Stimulated activated CD8-positive, alpha-beta memory T cell treated with anti-CD3 and anti-CD28 coated beads, Interleukin-7, amount 100 ng/mL, for 4 hours (primary cell): ENCODE results near the gene POMGNT1.
A peak's percentile ranks its signal among the peaks of the same experiment; 100 is the strongest.

Experiments used
- DNase-seq, 2 donors: peaks; one replicate each; pipeline ENCODE4 v3.0.0-alpha.2; 2020; ENCODE audit warnings: low read depth in 2 of 2

Gene POMGNT1

DNA sequence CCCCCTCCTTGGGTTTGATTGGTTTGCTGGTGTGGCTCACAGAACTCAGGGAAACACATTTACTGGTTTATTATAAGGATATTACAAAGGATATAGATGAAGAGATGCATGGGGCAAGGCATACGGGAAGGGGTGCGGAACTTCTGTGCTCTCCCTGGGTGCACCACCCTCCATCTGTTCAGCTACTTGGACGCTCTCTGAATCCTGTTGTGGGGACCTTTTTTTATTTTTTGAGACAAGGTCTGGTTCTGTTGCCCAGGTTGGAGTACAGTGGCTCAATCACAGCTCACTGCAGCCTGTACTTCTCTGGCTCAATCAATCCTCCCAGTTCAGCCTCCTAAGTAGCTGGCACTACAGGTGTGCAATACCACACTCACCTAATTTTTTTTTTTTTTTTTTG lies 12.3 kb upstream of the POMGNT1 start:
- DNase-seq, result no peak

DNA sequence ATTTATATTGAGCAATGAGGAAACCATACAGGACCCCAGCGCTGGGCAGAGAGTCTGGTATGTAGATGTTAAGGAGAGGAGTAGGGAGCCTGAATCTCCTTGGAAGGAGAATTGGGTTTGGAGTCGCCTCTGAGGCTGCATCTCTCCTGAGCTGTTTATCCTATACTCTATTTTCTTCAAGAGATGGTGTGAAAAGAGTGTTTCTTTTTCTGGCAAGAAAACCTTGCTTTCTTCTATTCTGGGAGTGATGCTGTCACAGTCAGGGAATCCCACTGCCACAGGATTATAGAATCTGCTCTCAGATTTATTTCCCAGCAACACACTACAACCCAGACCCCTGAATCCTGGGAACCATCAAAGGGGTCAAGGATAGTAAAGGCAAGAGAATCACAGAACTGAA lies 8.2 kb upstream of the POMGNT1 start:
- no peak for DNase-seq

DNA sequence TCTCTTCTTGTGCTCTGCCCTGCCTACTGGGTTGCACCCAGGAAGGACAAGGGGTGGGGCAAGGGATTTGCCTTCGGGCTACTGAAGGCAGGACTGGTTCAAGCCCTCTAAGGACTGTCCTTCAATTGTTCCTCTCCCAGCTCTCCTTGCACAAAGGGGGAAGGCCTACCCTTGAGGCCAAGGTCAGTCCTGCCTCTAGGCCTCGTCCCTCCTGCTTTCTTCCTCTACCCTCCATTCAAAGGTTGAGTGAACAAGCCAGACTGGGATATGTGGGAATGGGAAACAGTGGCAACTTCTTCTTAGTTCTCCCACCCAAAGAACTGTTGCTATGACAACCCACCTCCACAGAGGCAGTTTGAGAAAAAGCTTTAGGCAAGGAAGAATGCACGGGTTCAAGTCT lies 7.6 kb upstream of the POMGNT1 start:
- DNase-seq, result no peak

DNA sequence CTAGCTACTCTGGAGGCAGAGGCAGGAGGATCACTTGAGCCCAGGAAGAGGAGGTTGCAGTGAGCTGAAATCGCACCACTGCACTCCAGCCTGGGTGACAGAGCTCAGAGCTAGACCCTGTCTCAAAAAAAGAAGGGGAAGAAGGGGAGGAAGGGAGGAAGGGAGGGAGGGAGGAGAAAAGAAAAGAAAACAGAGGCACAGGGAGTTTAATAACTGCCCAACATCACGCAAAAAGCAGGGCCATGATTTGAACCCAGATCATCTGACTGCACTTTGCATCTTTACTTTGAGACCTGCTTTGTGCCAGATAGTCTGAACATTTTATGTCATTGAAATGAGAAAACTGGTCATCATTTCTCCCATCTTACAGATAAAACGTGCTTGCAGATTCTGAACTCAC lies 6.9 kb upstream of the POMGNT1 start:
- no peak for DNase-seq

- DNase-seq, result no peak
Observed at GRCh38 chr1:46204406-46204742, 6.1 kb upstream of the POMGNT1 start.

DNA sequence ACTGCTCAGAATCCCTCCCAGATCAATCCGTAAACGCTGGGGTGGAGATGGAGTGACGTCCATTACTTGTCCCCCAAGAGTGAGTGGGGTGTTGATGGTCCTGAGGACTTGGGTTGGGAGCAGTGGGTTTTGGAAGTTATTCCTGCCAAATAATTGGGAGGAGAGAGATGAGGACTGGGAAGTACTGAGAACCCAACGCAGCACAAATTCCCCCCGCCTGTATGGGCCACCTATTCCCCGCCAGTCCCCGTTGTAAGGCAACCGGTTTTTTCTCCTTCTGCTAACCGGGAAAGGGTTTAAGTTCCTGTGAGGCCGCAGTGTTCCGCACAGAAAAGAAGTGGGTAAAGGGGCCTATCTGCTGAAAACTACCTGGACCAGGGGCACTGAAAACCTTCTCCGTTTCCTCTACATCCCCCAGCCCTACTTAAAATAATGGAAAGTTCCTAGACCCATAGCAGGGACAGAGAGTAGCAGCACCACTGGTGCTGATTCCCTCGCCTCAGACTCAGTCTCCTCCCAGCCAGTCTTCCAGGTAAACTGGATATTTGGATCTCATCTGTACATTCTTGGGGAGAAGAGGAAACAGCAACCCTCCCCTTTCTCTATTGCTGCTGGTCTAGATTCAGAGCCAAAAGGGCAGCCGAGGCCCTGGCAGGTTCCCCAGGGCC lies 5.6 kb upstream of the POMGNT1 start:
- no peak for DNase-seq

DNA sequence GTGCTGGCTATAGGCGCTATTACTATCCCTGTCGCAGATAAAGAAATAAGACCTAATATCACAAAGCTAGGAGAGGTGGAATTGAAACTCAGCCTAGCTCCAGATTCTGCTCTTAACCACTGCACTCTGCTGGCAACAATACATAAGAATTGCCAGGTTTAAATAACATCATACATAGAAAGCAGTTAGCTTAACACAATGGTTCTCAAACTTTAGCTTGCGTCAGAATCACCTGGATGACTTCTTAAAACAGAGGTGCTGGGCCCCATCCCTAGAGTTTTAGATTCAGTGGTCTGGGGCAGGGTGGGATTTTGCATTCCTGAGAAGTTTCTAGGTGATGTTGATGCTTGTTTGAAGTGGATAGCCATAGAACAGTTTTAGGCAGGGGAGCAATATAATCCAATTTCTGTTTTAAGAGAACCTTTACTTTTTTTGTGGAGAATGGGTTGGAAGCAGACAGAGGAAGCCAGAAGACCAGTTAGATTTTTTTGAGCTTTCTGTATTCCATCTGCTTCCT lies 1.1 kb upstream of the POMGNT1 start:
- DNase-seq, result no peak

DNA sequence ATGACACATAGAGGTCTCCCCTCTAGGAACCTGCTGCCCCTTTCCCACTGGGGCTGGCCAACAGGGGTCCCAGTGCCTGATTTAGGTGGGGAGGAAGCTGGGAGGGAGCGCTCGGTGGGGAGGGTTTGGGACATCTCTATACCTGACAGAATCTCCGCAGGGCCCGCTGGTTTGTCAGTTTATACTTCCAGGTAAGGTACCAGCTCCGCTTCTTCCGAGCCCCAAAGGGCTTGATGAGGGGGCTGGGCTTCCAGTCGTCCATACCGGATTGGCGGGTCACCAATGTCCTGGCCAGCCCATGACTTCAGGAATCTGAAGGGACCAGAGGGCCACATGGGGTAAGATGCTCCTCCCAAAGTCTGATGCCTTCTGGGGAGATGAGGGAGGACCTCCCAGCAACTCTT lies 672 bp downstream of the POMGNT1 start:
- no peak for DNase-seq

DNA sequence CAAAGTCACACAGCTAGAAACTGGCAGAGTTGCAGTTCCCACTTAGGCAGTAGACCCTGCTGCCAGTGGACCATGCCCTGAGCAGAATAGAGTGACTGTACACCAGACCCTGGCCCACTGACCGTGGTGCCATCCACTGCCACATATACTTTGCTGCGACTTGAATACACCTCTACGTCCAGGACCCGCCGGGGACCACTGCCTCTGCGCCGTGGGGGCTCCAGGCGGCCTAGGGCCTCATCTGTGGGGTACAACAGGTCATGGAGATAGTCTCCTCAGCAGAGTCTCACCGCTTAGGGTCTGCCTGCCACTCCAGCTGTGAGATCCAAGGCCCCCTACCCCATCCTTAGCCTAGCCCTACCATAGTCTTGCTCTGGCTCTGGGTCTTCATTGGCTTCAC lies 1.6 kb downstream of the POMGNT1 start:
- no peak for DNase-seq

- no peak for DNase-seq
Observed at GRCh38 chr1:46194641-46195193, 3.5 kb downstream of the POMGNT1 start.

- DNase-seq, result no peak
Observed at GRCh38 chr1:46193984-46194570, 4.2 kb downstream of the POMGNT1 start.

DNA sequence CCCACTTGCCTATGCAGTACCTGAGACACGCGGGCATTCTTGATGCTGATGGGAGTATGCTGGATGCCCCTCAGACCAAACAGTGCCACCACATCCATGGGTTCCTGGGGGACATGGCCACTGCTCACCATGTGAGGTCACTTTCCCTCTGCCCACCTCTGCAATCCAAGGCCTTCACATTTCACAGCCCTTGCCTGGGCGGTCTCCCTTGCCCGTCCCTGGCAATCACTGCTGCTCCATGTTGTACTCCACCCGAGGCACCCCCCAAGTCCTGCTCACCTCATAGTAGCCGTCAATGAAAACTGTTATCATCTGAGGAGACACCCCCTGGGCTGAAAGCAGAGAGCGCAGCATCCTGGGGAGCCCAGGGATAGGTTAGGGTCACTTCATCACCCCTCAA lies 4.9 kb downstream of the POMGNT1 start:
- DNase-seq, result no peak

- DNase-seq, result no peak
Observed at GRCh38 chr1:46192171-46192570, 6.1 kb downstream of the POMGNT1 start.

DNA sequence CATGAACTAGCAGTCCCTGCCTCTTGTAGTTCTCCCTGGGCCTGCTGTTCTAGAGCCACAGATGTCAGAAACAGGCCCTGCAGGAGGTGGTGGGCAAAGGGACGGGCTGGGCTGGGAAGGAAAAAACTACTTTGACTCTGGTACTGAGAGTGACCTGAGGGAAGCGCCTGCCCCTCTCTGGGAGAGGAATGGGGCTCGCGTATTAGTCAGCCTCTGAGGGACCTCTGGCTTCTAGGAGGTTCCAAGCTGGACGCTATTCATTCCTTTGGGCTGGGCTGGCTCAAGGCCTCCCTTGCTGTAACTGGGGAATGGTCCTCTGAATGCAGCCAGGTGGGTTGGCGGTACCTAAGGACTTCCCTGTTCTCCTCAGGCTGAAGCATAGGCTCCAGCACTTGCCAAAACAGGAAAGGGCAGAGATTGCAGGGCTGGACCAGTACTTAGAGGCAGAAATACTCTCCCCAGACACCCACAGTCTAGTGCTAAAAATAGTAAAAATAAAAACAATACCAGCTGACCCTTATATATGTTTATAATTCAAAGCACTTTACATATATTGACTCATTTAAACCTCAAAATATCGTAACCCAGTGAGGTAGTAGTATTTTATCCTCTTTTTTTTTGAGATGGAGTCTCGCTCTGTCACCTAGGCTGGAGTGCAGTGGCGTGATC lies 7.1 kb downstream of the POMGNT1 start:
- no peak for DNase-seq

DNA sequence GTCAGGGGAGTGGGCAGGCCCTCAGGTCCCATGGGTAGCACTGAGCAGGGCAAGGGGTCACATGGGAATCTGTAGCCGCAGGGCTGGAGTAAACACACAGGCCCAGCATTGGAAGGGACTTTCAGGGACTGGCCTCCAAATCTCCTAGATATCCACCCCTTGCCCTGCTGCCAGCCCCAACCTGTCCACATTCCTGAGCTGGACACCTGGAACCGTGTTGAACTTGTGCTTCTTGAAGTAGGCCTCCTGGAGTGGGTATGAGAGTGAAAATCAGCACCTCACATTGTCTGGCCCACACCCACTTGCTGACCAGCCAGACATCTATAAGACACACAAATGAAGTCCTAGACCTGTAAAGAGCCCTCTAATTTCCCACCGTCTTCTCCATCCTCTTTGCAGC lies 7.7 kb downstream of the POMGNT1 start:
- DNase-seq, result no peak

DNA sequence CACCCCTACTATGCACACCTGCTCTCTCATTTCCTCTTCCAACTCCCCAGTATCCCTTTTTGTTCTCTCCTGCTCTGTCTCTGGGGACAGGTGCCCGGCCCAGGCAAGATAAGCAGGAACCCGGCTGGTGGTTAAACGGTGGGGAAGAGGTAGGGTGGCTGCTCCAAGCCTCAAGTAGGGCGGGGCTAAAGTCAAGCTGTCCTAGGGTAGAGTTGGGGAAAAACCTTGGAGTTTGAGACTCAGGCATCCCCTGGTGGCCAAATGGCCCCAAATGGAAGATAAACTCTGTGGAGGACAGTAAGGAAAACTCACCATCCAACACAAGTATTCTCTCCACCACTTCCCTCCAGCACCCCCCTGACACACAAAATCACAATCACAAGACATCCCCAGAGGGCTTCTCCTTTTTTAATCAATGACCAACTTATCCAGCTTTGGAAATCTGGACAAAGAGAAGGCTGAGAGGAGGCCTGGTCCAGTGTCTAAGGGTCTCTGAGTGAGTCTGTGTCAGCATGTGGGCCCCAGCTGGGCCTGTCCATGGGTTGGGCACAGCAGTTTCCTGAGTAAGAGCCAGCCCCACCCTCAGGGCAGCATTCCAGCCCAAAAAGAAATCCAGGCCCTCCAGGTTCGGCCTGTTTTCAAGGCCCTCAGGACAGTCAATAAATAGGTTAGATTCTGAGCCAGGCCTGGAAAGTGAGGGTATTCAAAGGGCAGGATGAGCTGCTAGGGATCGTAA lies 9.8 kb downstream of the POMGNT1 start:
- no peak for DNase-seq

DNA sequence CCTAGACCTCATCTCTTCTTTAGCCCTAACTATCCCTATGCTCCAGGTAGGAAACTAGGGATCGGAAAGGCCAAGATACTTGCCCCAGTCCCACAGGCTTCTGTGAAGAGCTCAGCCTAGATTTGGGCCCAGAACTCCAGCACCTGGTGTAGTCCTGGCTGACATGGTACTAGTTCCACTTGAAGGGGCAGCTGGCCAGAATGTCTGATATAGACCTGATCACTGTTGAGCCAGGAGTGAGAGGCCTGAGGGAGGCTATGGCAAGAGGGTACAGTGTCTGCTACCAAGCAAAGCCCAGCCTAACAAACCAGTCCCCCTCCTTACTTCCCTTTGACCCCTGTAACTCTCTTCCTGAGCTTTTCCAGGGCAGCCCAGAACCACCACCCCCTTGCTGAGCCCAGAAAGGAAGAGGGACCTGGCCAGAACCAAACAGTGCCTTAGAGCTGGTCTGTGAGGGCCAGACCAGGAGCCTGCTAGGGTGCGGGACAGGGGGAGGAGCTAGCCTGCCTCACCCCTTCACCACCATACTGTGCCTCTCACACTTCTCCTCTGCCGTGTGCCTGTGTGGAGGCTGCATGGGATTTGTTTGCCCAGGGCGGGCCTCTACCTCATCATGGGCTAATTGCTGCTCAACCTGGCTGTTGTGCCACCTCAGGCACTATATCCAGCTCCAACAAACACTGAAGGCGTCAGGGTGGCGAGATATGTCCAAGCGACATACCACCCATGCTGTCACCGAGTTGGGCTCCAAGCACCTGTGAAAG lies 10.9 kb downstream of the POMGNT1 start:
- DNase-seq, result no peak

DNA sequence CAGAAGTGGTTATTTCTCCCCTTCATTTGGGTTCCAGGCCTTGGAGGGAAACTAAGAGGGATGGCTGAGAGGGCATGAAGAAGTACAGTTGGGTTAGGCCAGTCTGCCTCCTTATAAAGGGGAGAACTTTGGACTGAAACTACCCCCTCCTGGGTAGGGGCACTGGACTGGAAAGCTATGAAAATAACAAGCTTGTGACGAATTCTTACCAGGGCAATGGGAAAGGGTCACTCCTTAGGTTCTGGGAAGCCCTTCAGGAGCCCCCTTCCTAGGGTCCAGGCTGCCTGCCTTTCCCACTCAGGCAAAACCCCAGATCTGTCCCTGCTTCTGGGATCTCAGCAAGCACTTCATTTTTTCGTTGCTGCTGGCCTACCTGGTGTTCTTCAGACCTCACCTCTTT lies 12.2 kb downstream of the POMGNT1 start:
- no peak for DNase-seq

DNA sequence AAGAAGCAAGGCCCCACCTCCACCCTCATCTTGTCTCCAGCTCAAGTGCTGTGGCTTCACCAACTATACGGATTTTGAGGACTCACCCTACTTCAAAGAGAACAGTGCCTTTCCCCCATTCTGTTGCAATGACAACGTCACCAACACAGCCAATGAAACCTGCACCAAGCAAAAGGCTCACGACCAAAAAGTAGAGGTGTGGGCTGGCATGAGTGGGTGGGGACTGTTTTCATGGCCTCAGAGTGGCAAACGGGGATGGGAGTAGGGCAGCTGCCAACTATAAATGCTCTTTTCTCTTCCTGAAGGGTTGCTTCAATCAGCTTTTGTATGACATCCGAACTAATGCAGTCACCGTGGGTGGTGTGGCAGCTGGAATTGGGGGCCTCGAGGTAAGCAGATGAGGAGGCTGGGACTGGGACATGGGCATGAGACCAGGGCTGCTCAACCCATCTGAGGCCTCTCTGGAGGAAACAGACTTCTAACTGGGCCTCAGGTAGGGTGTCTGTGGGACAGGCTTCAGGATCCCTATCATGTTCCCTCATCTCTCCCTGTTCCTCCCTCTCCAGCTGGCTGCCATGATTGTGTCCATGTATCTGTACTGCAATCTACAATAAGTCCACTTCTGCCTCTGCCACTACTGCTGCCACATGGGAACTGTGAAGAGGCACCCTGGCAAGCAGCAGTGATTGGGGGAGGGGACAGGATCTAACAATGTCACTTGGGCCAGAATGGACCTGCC lies 13.1 kb downstream of the POMGNT1 start:
- peak; percentile 38 to 50 for DNase-seq

- no peak for DNase-seq
Observed at GRCh38 chr1:46183926-46184557, 14.2 kb downstream of the POMGNT1 start.
